Measurements from ENCODE around the gene IL22RA1. TPM values are rescaled to one million over a fixed set of nuclear protein-coding genes. Genes with fewer than 3 reads are reported as not detected.

IL22RA1 gene
- total and polyA plus RNA-seq, 2 donors (not counting 1 experiment from before 2014, with no cell fraction given) = under 0.01 to 0.03 TPM

DNA sequence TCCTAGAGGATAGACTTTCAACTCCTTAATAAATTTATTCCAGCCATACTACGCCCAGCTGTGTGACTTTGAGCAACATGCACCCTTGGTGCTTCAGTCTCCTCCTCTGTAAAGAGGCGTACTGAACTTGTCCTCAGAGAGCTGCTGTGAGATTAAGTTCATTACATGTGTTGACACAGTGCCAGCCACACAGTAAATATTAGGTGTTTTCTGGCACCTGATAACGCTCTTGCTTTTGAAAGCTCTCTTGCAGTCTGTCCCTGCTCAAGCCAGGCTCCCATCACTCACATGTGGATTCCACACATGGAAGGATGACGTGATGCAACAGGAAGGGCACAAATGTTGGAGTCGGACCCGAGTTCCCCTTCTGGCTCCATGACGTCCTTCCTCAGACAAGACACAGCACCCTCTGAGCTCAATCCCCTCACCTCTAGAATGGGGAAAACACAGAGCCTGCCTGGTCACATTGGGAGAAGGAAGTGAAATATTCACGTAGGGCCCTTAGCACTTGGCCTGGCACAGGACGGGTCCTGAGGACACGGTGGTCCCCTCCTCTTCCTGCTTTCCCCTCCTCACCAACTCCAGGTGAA, 36.4 kb upstream of the IL22RA1 start:
- no peak overlapping the region for H2AFZ ChIP-seq (ENCODE audit: low read length)
- H3K27ac ChIP-seq (ENCODE audit: insufficient read depth, low read length) = no peak overlapping the region
- H3K79me2 ChIP-seq (ENCODE audit: control insufficient read depth, insufficient read depth, low read length) = no peaks in the 10 kb centered on the region
- no peak for DNase-seq (ENCODE audit: low read depth in 2 of 2)
- no peak for TF ChIP-seq EZH2 (IDR thresholded peaks at IDR 0.05; ENCODE audit: low read length, missing control alignments)
- TF ChIP-seq, protein P1, sequence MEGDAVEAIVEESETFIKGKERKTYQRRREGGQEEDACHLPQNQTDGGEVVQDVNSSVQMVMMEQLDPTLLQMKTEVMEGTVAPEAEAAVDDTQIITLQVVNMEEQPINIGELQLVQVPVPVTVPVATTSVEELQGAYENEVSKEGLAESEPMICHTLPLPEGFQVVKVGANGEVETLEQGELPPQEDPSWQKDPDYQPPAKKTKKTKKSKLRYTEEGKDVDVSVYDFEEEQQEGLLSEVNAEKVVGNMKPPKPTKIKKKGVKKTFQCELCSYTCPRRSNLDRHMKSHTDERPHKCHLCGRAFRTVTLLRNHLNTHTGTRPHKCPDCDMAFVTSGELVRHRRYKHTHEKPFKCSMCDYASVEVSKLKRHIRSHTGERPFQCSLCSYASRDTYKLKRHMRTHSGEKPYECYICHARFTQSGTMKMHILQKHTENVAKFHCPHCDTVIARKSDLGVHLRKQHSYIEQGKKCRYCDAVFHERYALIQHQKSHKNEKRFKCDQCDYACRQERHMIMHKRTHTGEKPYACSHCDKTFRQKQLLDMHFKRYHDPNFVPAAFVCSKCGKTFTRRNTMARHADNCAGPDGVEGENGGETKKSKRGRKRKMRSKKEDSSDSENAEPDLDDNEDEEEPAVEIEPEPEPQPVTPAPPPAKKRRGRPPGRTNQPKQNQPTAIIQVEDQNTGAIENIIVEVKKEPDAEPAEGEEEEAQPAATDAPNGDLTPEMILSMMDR (conservative IDR thresholded peaks at IDR 0.05 in 1 of 2, IDR thresholded peaks at IDR 0.05 in 1 of 2; ENCODE audit: low read depth in 1 of 2, low read length in 2 of 2) = no peak
- H3K36me3 ChIP-seq (ENCODE audit: control insufficient read depth, insufficient read depth, low read length) = no peaks in the 10 kb centered on the region
- H3K27me3 ChIP-seq (ENCODE audit: control insufficient read depth, insufficient read depth, low read length) = peaks cover 7% of the 10 kb centered on the region
- no peak overlapping the region for H3K9ac ChIP-seq (ENCODE audit: insufficient read depth, low read length)
- no peak overlapping the region for H3K4me2 ChIP-seq (ENCODE audit: extremely low read depth, insufficient read depth, low read length)
- H3K9me3 ChIP-seq (ENCODE audit: control insufficient read depth, insufficient read depth, low read depth, low read length) = no peaks in the 10 kb centered on the region
- no peaks in the 10 kb centered on the region for H3K4me1 ChIP-seq (ENCODE audit: control insufficient read depth, extremely low read depth, insufficient read depth, low read length)
- no peaks in the 10 kb centered on the region for H4K20me1 ChIP-seq (ENCODE audit: control insufficient read depth, extremely low read depth, insufficient read depth, low read length)
- no peak overlapping the region for H3K4me3 ChIP-seq (replicated peaks in 1 of 4; ENCODE audit: control extremely low read depth in 1 of 4, insufficient read depth in 1 of 4, low read depth in 3 of 4, low read length in 4 of 4)

DNA sequence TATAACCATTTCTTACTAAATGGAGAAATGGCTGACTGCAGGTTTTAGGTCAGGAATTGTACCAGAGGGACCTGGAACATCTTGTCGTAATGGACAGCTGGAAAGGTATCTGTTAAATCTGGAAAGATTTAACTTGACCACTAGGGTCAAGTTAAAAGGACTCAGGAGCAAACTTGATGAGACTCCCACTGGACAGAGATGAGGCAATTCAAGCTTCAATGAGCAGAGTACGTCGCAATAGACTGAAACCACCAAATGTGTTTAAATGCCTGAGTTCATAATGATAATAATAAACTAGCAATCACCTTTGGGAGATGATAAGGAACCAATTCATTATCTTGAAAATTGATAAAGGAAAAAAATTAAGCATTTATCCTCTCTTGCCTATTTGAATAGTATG, 35.5 kb upstream of the IL22RA1 start:
- Histone ChIP-seq H3K79me2 (ENCODE audit: control insufficient read depth, insufficient read depth, low read length) (no peaks in the 10 kb centered on the region), H3K9me3 (ENCODE audit: control insufficient read depth, insufficient read depth, low read depth, low read length) (no peaks in the 10 kb centered on the region), H3K4me1 (ENCODE audit: control insufficient read depth, extremely low read depth, insufficient read depth, low read length) (no peaks in the 10 kb centered on the region), H3K27me3 (ENCODE audit: control insufficient read depth, insufficient read depth, low read length) (peaks cover 11% of the 10 kb centered on the region), H2AFZ (ENCODE audit: low read length) (no peak overlapping the region), H3K9ac (ENCODE audit: insufficient read depth, low read length) (no peak overlapping the region), H3K27ac (ENCODE audit: insufficient read depth, low read length) (no peak overlapping the region), H3K36me3 (ENCODE audit: control insufficient read depth, insufficient read depth, low read length) (no peaks in the 10 kb centered on the region), H3K4me2 (ENCODE audit: extremely low read depth, insufficient read depth, low read length) (no peak overlapping the region), H4K20me1 (ENCODE audit: control insufficient read depth, extremely low read depth, insufficient read depth, low read length) (no peaks in the 10 kb centered on the region), H3K4me3 (replicated peaks in 1 of 4; ENCODE audit: control extremely low read depth in 1 of 4, insufficient read depth in 1 of 4, low read depth in 3 of 4, low read length in 4 of 4) (no peak overlapping the region)
- DNase-seq (ENCODE audit: low read depth in 2 of 2) = no peak
- TF ChIP-seq, protein P1 (conservative IDR thresholded peaks at IDR 0.05 in 1 of 2, IDR thresholded peaks at IDR 0.05 in 1 of 2; ENCODE audit: low read depth in 1 of 2, low read length in 2 of 2) = no peak
- TF ChIP-seq EZH2 (IDR thresholded peaks at IDR 0.05; ENCODE audit: low read length, missing control alignments) = no peak

DNA sequence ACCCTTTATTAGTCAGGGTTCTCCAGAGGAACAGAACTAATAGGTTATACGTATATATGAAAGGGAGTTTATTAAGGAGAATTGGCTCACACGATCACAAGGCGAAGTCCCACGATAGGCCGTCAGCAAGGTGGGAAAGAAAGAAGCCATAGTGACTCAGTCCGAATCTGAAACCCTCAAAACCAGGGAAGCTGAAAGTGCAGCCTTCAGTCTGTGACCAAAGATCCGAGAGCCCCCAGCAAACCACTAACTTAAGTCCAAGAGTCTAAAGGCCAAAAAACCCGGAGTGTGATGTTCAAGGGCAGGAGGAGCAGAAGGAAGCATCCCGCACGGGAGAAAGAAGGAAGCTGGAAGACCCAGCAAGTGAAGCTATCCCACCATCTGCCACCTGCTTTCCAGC, 34.2 kb upstream of the IL22RA1 start:
- no peak for DNase-seq (ENCODE audit: low read depth in 2 of 2)
- Histone ChIP-seq H3K36me3 (ENCODE audit: control insufficient read depth, insufficient read depth, low read length) (no peaks in the 10 kb centered on the region), H3K9me3 (ENCODE audit: control insufficient read depth, insufficient read depth, low read depth, low read length) (no peaks in the 10 kb centered on the region), H2AFZ (ENCODE audit: low read length) (no peak overlapping the region), H3K27ac (ENCODE audit: insufficient read depth, low read length) (no peak overlapping the region), H3K79me2 (ENCODE audit: control insufficient read depth, insufficient read depth, low read length) (no peaks in the 10 kb centered on the region), H3K4me3 (replicated peaks in 1 of 4; ENCODE audit: control extremely low read depth in 1 of 4, insufficient read depth in 1 of 4, low read depth in 3 of 4, low read length in 4 of 4) (no peak overlapping the region), H4K20me1 (ENCODE audit: control insufficient read depth, extremely low read depth, insufficient read depth, low read length) (no peaks in the 10 kb centered on the region), H3K27me3 (ENCODE audit: control insufficient read depth, insufficient read depth, low read length) (peaks cover 11% of the 10 kb centered on the region), H3K4me2 (ENCODE audit: extremely low read depth, insufficient read depth, low read length) (no peak overlapping the region), H3K9ac (ENCODE audit: insufficient read depth, low read length) (no peak overlapping the region), H3K4me1 (ENCODE audit: control insufficient read depth, extremely low read depth, insufficient read depth, low read length) (no peaks in the 10 kb centered on the region)
- TF ChIP-seq EZH2 (IDR thresholded peaks at IDR 0.05; ENCODE audit: low read length, missing control alignments) = no peak
- TF ChIP-seq, protein P1 (conservative IDR thresholded peaks at IDR 0.05 in 1 of 2, IDR thresholded peaks at IDR 0.05 in 1 of 2; ENCODE audit: low read depth in 1 of 2, low read length in 2 of 2) = no peak

All from fibroblast of lung (primary cell).